ENCODE results near the gene AGMO.

DNA sequence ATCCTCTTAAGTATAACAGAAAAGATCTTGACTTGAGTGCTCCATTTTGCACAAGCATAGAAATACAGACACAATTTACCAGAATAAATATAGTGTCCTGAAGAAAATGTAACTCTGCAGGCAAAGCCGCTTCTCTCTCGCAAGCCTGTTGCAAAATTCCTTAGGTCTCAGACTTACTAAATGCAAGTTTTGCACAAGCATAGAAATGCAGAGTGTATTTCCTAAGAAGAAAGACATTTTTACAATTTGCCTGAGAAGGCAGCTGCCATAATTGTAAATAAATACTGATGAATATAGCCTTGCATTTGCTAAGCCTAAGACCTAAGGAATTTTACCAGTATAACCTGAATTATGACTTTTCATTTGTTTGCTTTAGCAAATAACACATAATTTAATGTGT is 67.1 kb downstream of the AGMO start:
- TF ChIP-seq, protein P1, sequence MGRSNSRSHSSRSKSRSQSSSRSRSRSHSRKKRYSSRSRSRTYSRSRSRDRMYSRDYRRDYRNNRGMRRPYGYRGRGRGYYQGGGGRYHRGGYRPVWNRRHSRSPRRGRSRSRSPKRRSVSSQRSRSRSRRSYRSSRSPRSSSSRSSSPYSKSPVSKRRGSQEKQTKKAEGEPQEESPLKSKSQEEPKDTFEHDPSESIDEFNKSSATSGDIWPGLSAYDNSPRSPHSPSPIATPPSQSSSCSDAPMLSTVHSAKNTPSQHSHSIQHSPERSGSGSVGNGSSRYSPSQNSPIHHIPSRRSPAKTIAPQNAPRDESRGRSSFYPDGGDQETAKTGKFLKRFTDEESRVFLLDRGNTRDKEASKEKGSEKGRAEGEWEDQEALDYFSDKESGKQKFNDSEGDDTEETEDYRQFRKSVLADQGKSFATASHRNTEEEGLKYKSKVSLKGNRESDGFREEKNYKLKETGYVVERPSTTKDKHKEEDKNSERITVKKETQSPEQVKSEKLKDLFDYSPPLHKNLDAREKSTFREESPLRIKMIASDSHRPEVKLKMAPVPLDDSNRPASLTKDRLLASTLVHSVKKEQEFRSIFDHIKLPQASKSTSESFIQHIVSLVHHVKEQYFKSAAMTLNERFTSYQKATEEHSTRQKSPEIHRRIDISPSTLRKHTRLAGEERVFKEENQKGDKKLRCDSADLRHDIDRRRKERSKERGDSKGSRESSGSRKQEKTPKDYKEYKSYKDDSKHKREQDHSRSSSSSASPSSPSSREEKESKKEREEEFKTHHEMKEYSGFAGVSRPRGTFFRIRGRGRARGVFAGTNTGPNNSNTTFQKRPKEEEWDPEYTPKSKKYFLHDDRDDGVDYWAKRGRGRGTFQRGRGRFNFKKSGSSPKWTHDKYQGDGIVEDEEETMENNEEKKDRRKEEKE (IDR thresholded peaks at IDR 0.05) = no peak
- TF ChIP-seq, protein P2, sequence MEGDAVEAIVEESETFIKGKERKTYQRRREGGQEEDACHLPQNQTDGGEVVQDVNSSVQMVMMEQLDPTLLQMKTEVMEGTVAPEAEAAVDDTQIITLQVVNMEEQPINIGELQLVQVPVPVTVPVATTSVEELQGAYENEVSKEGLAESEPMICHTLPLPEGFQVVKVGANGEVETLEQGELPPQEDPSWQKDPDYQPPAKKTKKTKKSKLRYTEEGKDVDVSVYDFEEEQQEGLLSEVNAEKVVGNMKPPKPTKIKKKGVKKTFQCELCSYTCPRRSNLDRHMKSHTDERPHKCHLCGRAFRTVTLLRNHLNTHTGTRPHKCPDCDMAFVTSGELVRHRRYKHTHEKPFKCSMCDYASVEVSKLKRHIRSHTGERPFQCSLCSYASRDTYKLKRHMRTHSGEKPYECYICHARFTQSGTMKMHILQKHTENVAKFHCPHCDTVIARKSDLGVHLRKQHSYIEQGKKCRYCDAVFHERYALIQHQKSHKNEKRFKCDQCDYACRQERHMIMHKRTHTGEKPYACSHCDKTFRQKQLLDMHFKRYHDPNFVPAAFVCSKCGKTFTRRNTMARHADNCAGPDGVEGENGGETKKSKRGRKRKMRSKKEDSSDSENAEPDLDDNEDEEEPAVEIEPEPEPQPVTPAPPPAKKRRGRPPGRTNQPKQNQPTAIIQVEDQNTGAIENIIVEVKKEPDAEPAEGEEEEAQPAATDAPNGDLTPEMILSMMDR (IDR thresholded peaks at IDR 0.05 in 2 of 3, conservative IDR thresholded peaks at IDR 0.05 in 1 of 3; ENCODE audit: control insufficient read depth in 2 of 3, extremely low read depth in 1 of 3, insufficient read depth in 1 of 3, low read depth in 3 of 3, low read length in 3 of 3) = no peak
- TF ChIP-seq SUZ12 (IDR thresholded peaks at IDR 0.05; ENCODE audit: unreplicated experiment) = no peak
- no peak for TF ChIP-seq BCL11A (IDR thresholded peaks at IDR 0.05; ENCODE audit: low read depth, low read length)
- no peak for TF ChIP-seq TAF1 (IDR thresholded peaks at IDR 0.05; ENCODE audit: borderline replicate concordance, low read depth, low read length)
- TF ChIP-seq POLR2A (IDR thresholded peaks at IDR 0.05; ENCODE audit: low read depth, low read length) = no peak
- no peak for TF ChIP-seq JUND (IDR thresholded peaks at IDR 0.05; ENCODE audit: low read depth, low read length)
- no peak for TF ChIP-seq NR2C2 (IDR thresholded peaks at IDR 0.05; ENCODE audit: borderline replicate concordance, control insufficient read depth, insufficient read length, low read depth)
- no peak for TF ChIP-seq RBBP5 (conservative IDR thresholded peaks at IDR 0.05)

Measured in GM12878 (cell line).